ENCODE data around the gene ZNF569.
A peak's percentile ranks its signal among the peaks of the same experiment; 100 is the strongest.
"Not testable (repeated sequence)": the region's sequence is repeated elsewhere in the genome, so short reads cannot be mapped to it uniquely, and the experiment has no call there.

ZNF569 gene

DNA sequence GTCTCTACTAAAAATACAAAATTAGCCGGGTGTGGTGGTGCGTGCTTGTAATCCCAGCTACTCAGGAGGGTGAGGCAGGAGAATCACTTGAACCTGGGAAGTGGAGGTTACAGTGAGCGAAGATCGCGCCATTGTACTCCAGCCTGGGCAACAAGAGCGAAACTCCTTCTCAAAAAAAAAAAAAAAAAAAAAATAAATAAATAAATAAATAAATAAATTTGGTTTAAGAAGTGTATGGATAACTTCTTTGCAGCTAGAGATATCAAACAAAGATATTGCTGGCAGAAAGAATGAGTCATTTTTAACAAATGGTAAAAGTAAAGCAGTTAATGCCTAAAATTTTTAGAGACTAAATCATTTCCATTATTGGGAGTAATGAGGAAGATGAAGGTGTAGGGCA is 75.8 kb downstream of the ZNF569 start:
- not testable (repeated sequence) for H3K27me3 ChIP-seq (ENCODE audit: control insufficient read depth, insufficient read depth, low read length); H3K4me3 ChIP-seq (ENCODE audit: low read depth, low read length); H3K9ac ChIP-seq (ENCODE audit: low read depth, low read length); H3K27ac ChIP-seq (ENCODE audit: low read depth, low read length); H3K4me1 ChIP-seq (ENCODE audit: control insufficient read depth, insufficient read depth, low read length)
- Histone ChIP-seq H3K36me3 (ENCODE audit: control insufficient read depth, insufficient read depth, low read length) (peaks cover 24% of the 10 kb centered on the region), H3K9me3 (ENCODE audit: control insufficient read depth, insufficient read depth, low read length) (peaks cover 86% of the 10 kb centered on the region)

DNA sequence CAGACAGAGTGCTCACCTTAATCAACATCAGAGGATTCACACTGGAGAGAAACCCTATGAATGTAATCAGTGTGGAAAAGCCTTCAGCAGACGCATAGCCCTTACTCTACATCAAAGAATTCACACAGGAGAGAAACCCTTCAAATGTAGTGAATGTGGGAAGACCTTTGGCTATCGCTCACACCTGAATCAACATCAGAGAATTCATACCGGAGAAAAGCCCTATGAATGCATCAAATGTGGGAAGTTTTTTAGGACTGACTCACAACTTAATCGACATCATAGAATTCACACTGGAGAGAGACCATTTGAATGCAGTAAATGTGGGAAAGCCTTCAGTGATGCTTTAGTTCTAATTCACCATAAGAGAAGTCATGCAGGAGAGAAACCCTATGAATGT is 78.0 kb downstream of the ZNF569 start:
- Histone ChIP-seq H3K36me3 (ENCODE audit: control insufficient read depth, insufficient read depth, low read length) (peaks cover 45% of the 10 kb centered on the region), H3K9ac (ENCODE audit: low read depth, low read length) (no peak overlapping the region), H3K4me1 (ENCODE audit: control insufficient read depth, insufficient read depth, low read length) (no peaks in the 10 kb centered on the region), H3K9me3 (ENCODE audit: control insufficient read depth, insufficient read depth, low read length) (peaks cover 92% of the 10 kb centered on the region), H3K27ac (ENCODE audit: low read depth, low read length) (no peak overlapping the region), H3K27me3 (ENCODE audit: control insufficient read depth, insufficient read depth, low read length) (no peaks in the 10 kb centered on the region), H3K4me3 (ENCODE audit: low read depth, low read length) (no peak overlapping the region)

DNA sequence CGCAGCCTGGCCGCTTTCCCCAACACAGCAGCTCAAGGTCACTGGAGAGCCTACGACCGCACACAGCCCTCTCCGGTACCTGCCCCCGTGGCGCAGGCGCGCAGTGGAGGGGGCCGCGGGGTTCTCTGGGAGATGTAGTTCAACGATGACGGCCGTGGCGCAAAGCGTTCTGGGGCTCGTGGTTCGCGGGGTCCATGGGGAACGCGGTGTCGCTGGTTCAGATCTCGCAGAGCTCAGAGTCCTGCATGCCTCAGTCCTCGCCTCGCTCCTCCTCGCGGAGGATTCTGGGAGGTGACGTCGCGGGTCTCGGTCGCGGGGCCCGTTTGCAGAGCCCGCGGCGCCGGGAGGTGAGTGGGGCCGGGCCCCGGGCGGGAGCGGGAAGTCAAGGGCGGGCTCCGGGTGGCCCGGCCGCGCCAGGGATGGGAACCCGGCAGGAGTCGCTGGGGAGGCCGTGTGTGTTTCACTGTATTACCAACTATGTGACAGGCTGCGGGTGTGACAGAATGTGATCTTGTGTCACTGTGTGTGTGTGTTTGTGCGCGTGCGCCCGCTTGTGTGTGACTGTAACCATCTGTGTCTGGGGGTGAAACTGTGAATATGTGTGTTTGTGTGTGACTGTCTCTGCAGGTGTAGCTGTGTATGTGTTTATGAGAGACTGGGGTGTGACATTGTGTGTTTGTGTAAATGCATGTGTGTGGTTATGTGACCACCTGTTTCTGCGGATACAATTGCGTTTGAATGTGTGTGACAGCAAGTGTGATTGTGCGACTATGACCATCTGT is 96.2 kb downstream of the ZNF569 start, which contains the start of gene ZNF527:
TSS of gene ZNF527 (plus strand) at position 220 of the 782 bp plus-strand sequence. CDS start 3,100 bp downstream, outside the sequence.
- H3K9me3 ChIP-seq (ENCODE audit: control insufficient read depth, insufficient read depth, low read length), result peaks cover 7% of the 10 kb centered on the region; the same call in 1 of the 2 replicates
- H3K27me3 ChIP-seq (ENCODE audit: control insufficient read depth, insufficient read depth, low read length), result no peaks in the 10 kb centered on the region
- no peaks in the 10 kb centered on the region for H3K4me1 ChIP-seq (ENCODE audit: control insufficient read depth, insufficient read depth, low read length)
- peaks cover 14% of the 10 kb centered on the region for H3K36me3 ChIP-seq (ENCODE audit: control insufficient read depth, insufficient read depth, low read length)
- peak within 1 kb of the TSS; percentile 82 for H3K4me3 ChIP-seq (ENCODE audit: low read depth, low read length)
- peak within 1 kb of the TSS; percentile 50 for H3K27ac ChIP-seq (ENCODE audit: low read depth, low read length)
- H3K9ac ChIP-seq (ENCODE audit: low read depth, low read length), result peak within 1 kb of the TSS; percentile 73

DNA sequence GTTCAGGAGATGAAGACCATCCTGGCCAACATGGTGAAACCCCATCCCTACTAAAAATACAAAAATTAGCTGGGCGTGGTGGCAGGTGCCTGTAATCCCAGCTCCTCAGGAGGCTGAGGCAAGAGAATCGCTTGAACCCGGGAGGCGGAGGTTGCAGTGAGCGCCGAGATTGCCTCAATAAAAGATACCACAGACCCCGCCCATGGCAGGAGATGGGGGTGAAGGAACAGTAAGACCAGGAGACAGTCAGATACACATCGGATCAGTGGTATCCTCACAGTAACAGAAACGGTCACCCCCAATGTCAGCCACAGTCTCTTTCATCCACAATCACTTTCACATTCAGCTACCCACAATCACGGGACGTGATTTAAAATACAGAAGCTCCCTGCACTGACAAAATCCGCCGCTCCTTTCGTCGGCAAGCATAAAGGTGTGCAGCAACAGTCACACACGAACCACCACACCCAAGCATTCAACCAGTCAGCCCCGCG is 96.8 kb downstream of the ZNF569 start:
- H3K4me3 ChIP-seq (ENCODE audit: low read depth, low read length), result peak overlapping the region; percentile 82
- H3K27ac ChIP-seq (ENCODE audit: low read depth, low read length), result not testable (repeated sequence)

DNA sequence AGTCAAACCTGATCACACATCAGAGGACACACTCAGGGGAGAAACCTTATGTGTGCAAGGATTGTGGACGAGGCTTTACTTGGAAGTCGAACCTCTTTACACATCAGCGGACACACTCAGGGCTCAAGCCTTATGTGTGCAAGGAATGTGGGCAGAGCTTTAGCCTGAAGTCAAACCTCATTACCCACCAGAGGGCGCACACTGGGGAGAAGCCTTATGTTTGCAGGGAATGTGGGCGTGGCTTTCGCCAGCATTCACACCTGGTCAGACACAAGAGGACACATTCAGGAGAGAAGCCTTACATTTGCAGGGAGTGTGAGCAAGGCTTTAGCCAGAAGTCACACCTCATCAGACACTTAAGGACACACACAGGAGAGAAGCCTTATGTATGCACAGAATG is 104.5 kb downstream of the ZNF569 start:
- Histone ChIP-seq H3K4me1 (ENCODE audit: control insufficient read depth, insufficient read depth, low read length) (no peaks in the 10 kb centered on the region), H3K36me3 (ENCODE audit: control insufficient read depth, insufficient read depth, low read length) (peaks cover 46% of the 10 kb centered on the region), H3K4me3 (ENCODE audit: low read depth, low read length) (no peak overlapping the region)

More for the DNA sequence above, 96.8 kb downstream of the ZNF569 start:
- not testable (repeated sequence) for H3K27me3 ChIP-seq (ENCODE audit: control insufficient read depth, insufficient read depth, low read length); H3K4me1 ChIP-seq (ENCODE audit: control insufficient read depth, insufficient read depth, low read length); H3K9me3 ChIP-seq (ENCODE audit: control insufficient read depth, insufficient read depth, low read length); H3K36me3 ChIP-seq (ENCODE audit: control insufficient read depth, insufficient read depth, low read length)
- H3K9ac ChIP-seq (ENCODE audit: low read depth, low read length), result peak overlapping the region; percentile 73

DNA sequence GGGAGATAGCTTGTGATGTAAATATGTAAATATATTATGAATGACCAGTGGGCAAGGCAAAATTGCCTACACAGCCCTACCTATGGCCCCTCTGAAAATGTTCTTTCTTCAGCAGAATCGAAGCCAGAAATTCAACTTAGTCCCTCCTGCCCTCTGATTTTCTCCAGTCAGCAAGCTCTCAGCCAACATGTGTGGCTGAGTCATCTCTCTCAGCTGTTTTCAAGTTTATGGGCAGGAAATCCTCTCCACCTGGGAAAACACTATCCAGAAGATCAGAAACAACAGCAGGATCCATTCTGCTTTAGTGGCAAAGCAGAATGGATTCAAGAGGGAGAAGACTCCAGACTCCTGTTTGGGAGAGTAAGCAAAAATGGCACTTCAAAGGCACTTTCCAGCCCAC is 105.2 kb downstream of the ZNF569 start:
- H3K36me3 ChIP-seq (ENCODE audit: control insufficient read depth, insufficient read depth, low read length), result peaks cover 48% of the 10 kb centered on the region
- peaks cover 35% of the 10 kb centered on the region for H3K9me3 ChIP-seq (ENCODE audit: control insufficient read depth, insufficient read depth, low read length)
- no peak overlapping the region for H3K9ac ChIP-seq (ENCODE audit: low read depth, low read length)
- no peaks in the 10 kb centered on the region for H3K27me3 ChIP-seq (ENCODE audit: control insufficient read depth, insufficient read depth, low read length)
- no peak overlapping the region for H3K4me3 ChIP-seq (ENCODE audit: low read depth, low read length)
- H3K4me1 ChIP-seq (ENCODE audit: control insufficient read depth, insufficient read depth, low read length), result no peaks in the 10 kb centered on the region
- H3K27ac ChIP-seq (ENCODE audit: low read depth, low read length), result no peak overlapping the region

More for the DNA sequence above, 104.5 kb downstream of the ZNF569 start:
- Histone ChIP-seq H3K27ac (ENCODE audit: low read depth, low read length) (no peak overlapping the region), H3K9me3 (ENCODE audit: control insufficient read depth, insufficient read depth, low read length) (peaks cover 35% of the 10 kb centered on the region), H3K9ac (ENCODE audit: low read depth, low read length) (no peak overlapping the region), H3K27me3 (ENCODE audit: control insufficient read depth, insufficient read depth, low read length) (no peaks in the 10 kb centered on the region)
